ENCODE data around the gene GDNF.

GDNF gene

DNA sequence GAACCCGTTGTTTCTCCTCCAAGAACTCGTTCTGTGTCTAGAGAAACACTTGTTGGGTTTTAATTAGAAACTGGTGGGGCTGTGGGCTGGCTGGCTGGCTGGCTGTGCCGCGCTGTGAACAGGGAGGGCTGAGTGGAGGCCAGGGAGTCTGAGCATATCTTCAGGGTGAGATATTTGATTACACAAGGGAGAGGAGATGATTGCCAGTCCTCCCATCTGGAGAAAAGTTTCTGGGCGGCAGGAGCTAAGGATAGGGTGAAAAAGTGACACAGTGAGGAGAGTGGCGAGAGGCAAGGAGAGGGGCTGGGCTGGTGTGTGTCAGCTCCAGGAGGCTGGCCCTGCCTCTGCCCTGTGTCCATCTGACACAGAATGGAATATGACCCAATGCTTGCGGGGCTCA is 63.0 kb downstream of the GDNF start:
- DNase-seq: no peak

DNA sequence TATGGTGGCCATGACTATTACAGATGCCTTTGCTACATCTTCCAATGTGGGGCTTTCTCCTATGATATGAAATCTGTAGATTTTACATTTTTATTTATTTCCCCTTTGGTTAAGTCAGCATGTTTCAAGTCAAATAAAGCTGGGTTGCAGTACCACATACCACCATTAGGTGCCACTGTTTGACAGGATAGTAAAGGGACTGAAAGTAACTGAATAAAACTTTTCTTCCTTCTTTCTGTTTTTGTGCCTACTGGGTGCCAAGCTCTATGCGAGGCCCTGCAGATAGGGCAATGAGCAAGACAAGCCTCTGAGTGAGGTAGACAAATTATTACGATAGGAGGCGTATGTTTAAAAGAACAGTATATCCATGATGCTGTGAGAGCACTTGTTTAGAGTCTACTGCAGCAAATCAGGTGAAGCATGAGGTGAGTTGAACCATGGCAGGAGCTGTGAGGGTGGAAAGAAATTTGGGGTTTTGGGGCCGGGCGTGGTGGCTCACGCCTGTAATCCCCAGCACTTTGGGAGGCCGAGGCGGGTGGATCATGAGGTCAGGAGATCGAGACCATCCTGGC is 64.8 kb downstream of the GDNF start:
- no peak for DNase-seq

DNA sequence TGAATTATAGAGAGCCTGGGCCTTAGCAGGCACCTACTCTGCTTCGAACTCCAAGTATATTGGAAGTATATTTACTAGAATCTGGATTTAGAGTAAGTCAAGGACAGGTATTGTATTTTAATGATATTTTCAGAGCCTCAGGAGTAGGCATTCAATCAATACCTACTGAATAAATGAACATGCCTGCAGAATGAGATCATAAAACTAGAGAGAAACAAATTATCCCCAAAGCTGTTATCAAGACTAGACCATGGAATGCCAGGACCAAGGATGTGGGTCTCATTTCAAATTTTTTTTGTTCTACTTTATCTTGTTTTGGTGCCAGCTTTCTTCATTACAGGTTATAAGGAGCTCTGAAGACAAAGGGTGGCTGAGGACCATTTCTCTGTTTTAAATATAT is 66.0 kb downstream of the GDNF start:
- no peak for DNase-seq

DNA sequence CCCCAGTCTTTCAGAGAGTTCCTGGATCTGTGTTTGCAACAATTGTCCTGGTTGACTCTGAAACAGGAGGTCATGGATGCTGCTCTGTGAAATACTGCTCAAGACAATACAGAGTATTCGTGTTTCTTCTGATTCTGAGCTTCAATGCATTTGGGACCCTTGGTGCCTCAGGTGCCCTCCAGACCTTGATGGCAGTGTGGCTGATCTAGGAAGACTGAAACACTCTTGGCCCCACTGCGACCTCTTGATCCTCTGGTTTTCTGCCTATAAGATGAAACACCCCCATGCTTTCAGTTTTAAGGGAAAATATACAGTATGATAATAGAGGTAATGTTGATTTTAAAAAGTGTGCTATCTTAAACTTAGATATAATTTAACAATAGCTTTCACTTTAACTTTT is 67.6 kb downstream of the GDNF start:
- DNase-seq: no peak

DNA sequence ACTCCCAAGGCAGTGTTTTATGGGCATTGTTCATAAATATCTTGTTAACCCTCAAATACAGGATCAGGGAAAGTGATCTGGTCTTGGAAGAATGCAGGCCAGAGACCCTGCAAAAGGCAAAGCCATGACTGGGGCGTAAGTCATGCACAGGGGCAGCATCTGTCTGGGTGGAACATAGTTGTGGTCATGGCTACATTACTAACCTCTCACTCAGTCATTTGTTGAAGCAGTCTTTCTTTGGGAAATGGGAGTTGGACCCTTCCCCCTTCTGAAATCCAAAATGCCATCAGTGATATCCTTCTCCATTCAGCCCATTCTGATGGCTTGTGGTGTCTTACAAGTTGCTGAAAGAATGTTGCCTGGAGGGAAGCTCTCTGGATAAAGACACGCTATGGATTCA is 68.1 kb downstream of the GDNF start:
- no peak for DNase-seq

DNA sequence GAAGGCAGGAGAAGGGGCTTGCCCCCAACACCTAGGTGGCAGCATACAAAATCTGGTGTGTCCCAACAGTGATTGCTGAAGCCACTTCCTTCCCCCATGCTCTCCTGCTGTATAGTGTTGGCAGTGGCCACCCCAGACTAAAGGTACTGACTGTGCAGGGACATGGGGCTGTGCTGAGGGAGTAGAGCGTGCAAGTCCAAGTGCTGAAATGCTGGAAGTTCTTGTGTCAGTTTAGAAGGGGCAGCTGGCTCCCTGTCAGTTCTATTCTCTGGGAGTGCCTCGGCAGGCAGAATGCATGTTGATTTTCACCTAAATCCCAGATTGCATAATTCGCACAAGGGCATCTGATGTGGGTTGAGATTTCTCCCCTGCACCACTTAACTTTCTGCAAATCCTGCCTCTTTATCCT is 68.6 kb downstream of the GDNF start:
- no peak for DNase-seq

DNA sequence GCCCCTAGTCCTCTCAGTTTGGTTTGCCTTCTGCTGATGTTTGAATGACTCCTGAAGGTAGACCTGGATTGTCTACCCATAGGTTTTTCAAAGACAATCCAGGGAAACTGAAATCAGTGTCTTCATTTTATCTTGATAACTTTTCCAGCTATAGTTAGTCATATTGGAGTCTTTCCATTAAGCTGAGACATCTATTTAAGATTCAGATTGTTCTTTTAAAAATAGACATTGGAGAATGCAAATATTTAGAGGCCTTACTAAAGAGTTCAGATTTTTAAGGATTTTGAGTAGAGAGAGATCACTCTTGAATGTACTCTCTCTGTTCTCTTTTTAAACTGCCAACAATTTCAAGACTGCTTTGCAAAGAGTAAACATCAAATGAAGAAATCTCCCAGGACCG is 69.1 kb downstream of the GDNF start:
- DNase-seq: no peak

DNA sequence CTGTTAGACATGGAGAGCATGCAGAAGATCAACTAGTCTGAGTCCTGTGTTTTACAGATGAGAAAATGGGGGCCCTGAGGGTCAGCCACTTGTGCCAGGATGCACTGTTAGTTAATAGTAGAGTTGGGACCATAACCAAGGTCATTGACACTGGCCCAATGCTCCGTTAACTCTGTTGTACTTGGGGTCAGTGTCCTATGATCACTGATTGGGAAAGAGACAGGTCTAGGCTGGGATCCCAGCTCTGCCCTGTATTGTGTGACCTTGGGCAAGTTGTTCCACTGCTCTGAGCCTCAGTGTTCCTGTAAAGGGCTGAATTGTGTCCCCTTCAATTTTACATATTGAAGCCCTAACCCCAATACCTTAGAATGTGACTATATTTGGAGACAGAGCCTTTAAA is 70.0 kb downstream of the GDNF start:
- no peak for DNase-seq

DNA sequence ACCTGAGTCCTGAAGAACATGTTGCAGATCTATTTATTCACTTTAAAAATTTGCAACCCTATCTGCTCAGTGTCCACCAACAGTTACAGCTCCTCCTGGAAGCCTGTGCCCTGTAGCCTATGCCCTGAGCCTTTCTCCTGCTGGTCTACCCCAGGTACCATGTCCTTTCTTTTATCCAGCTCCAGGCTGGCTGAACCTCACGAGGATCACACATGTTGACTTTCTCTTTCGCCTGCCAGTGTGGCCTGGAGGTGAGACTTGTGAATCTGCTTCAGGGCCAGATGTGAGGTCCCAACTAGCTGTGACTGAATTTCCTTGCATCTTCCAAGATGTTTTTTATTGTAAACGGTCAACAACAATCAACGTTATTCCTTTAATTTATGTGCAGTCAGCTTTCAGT is 70.7 kb downstream of the GDNF start:
- DNase-seq: no peak

DNA sequence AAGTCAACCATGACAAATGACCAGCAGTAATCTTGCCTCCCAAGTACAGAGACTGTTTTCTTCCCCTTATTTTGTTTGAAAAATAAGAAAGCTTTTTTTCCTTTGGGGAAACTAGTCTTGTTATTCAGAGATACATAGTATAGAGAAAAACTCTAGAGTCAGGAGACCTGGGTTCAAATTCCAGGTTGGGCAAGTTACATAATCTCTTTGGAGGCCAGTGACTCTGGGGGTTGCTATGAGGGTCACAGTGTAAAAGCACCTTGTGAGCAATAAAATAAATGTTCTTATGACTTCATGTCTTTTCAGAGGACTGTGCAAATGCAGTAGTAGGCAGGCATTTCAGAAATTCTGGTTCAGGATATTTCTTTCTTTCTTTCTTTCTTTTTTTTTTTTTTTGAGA is 71.5 kb downstream of the GDNF start:
- no peak for DNase-seq

DNA sequence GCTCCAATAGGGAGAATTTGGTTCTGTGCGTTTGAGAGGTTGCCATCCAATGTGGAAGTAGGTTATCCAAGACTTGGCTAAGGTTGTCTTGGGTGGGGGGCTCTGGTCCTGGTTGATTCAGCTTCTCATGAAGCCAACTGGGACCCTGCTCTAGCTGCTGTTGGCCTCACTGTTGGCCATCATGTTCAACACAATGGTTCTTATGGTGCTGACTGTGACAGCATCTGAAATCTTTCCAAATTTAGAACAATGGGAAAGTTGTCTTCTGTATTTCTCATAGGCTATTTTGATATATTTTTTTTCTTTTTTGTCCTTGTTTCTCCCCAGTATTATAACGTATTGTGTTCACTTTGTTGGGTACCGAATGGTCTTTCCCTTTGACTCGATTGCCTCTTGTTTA is 71.9 kb downstream of the GDNF start:
- DNase-seq: no peak

DNA sequence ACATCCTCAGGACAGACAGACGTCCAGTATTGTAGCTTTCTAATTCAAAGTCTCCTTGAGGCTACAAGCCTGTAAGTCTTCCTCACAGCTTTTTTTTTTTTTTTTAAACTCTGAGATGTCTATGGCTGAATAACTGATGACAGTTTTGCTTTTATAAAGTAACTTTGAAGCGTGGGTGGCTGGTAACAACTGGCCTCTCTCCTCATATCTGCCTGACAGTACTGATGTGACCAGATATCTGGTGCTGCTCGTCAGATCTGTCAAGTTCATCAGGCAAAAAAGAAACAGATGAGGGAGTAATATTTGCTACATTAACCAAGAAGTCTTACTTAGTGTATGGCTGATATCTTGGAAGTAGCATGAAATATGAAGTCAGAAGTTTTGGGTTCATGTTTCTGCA is 72.6 kb downstream of the GDNF start:
- DNase-seq: no peak
